GM19239 (cell line): Measurements from ENCODE around the gene ABHD15.

Experiments
- DNase-seq: peaks from one replicate; pipeline ENCODE4 v3.0.0; 2011; ENCODE audit warnings: low spot score; ENCODE audit not compliant: insufficient read length
- FAIRE-seq: peaks from 2 replicates; lab custom pipeline; 2011; peaks lifted over from hg19 to GRCh38; lab: Jason Lieb, UNC

The ABHD15 gene

GRCh38 chr17:29549177-29549923, 17.5 kb downstream of the ABHD15 start:
- FAIRE-seq = peak; percentile 72
- DNase-seq = no peak

DNA sequence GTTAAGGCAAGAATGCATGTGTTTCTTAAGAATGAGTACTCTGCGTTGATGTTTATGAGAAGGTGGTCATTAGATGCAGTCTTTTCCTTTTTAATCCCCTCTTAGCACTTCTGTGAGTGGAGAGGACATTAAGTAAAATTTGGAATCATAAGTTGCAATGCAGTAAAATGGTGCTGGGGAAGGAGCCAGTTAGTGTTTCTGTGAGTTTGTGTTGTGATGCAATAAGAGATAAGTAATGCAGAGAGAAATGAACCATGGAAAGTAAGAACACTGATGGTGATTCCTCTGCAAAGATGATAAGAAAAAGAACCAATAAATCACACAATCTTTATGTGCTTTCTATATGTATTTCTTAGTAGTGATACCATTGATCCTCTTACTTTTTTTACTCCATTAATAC, 20.0 kb downstream of the ABHD15 start:
- no peak for DNase-seq
- no peak for FAIRE-seq

GRCh38 chr17:29546085-29546484, 20.8 kb downstream of the ABHD15 start:
- FAIRE-seq = no peak
- no peak for DNase-seq

DNA sequence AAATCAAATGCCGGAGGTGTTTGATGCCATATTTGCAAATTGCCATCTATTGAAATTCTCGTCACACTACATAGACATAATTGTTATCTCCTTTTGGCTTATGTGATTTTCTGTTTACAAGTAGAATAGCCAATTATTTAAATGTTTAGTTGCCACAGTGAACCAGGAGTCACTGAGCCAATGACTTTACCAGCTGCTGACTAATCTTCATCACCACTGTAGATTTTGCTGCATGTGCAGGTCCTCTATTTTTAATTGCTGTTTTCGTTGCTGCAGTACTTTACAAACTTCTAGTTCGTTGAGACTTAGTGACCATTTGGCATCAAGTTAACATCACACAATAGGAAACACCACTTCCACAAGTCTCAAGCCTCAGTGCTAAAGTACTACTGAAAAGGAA, 22.8 kb downstream of the ABHD15 start:
- DNase-seq (no peak), FAIRE-seq (no peak)

- FAIRE-seq = no peak
Observed at GRCh38 chr17:29533976-29534375, 32.9 kb downstream of the ABHD15 start.

DNA sequence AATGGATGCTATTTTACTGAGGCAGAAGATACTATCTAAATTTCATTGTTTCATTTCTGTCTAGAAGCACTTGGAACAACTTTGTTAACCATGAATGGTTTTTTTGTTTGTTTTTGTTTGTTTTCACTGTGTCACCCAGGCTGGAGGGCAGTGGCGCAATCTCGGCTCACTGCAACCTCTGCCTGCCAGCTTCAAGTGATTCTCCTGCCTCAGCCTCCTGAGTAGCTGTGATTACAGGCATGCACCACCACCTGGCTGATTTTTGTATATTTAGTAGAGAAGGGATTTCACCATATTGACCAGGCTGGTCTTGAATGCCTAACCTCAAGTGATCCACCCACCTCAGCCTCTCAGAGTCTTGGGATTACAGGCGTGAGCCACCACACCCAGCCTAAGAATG, 40.5 kb downstream of the ABHD15 start:
- DNase-seq = no peak
- no peak for FAIRE-seq

More at GRCh38 chr17:29533976-29534375, 32.9 kb downstream of the ABHD15 start:
- DNase-seq = no peak

DNA sequence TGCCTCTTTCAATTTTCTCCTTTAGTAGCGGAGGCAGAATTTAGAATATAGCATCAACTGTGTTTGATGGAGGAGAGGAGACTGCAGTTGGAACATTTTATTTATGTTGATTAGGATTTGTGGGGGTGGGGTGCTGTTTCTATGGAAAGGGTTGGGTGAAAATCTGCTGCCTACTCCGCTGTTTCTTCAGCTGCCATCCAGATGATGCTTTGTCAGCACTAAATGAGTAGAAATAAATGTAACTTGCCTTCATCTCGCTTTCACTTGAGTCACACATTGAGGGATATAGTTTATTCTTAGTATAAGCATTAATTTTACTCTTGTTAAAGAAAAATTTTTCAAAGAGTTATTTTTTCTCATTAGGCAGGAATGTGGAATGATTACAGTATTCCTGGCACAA, 42.1 kb downstream of the ABHD15 start:
- FAIRE-seq (no peak), DNase-seq (no peak)

GRCh38 chr17:29518359-29518758, 48.5 kb downstream of the ABHD15 start:
- DNase-seq (no peak), FAIRE-seq (no peak)

GRCh38 chr17:29514792-29515191, 52.0 kb downstream of the ABHD15 start:
- DNase-seq (no peak), FAIRE-seq (no peak)

- no peak for DNase-seq
- no peak for FAIRE-seq
Observed at GRCh38 chr17:29510953-29511352, 55.9 kb downstream of the ABHD15 start.
